ENCODE data around the gene CCDC120. TPM values are rescaled to one million over a fixed set of nuclear protein-coding genes. Genes with fewer than 3 reads are reported as not detected.

Gene CCDC120
- total and polyA plus RNA-seq, 9 of the 15 experiments (the other 6 are each of a cell fraction or from before 2014, with no cell fraction given) = 0.13 to 3.6 (median 0.54) TPM

DNA sequence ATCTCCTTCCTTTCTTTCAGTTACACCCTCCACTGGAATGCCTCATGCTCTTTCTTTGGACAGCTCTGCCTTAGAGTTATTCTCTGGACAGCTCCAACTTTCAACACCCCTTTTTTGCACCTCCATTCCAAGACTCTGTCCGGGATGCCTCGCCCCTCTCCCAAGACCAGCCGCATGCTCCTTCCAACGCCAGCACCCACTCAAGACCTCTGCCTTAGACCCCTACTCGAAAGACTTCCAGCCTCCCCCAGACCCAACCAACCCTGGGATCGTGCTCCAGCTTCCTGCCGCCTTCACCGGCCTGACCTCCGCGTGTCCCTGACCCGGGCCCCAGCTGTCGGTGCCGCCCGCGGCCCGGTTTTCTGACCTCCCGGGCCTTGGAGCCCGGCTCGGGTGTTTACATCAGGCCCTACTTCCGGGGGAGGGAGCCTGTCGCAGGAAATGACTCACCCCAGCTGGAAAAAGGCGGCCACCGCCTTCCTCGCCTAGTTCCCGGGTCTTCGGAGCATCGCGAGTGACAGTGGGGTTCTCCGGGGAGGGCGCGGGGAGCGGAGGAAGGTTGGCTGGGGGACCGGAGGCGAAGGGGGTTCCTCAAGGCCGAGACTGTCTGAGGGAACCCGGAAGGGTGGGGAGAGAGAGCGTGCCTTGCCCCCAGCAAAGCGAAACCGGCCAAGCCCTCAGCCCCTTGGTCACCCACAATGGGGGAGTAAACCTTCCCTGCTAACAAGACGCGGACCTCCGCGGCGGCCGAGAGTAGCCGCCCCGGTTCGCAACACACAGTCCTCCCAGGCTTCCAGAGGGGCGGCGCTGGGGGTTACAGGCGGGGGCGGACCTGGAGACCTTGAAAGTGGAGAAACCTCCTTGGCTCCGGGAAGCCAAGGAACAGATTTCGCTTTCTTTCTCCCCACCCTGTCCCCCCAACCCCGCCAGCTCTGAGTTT, 21.0 kb downstream of the CCDC120 start, which contains the start of gene WDR45 (continued):
- TF ChIP-seq, protein P1, sequence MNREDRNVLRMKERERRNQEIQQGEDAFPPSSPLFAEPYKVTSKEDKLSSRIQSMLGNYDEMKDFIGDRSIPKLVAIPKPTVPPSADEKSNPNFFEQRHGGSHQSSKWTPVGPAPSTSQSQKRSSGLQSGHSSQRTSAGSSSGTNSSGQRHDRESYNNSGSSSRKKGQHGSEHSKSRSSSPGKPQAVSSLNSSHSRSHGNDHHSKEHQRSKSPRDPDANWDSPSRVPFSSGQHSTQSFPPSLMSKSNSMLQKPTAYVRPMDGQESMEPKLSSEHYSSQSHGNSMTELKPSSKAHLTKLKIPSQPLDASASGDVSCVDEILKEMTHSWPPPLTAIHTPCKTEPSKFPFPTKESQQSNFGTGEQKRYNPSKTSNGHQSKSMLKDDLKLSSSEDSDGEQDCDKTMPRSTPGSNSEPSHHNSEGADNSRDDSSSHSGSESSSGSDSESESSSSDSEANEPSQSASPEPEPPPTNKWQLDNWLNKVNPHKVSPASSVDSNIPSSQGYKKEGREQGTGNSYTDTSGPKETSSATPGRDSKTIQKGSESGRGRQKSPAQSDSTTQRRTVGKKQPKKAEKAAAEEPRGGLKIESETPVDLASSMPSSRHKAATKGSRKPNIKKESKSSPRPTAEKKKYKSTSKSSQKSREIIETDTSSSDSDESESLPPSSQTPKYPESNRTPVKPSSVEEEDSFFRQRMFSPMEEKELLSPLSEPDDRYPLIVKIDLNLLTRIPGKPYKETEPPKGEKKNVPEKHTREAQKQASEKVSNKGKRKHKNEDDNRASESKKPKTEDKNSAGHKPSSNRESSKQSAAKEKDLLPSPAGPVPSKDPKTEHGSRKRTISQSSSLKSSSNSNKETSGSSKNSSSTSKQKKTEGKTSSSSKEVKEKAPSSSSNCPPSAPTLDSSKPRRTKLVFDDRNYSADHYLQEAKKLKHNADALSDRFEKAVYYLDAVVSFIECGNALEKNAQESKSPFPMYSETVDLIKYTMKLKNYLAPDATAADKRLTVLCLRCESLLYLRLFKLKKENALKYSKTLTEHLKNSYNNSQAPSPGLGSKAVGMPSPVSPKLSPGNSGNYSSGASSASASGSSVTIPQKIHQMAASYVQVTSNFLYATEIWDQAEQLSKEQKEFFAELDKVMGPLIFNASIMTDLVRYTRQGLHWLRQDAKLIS (CRISPR knock-in tag; IDR thresholded peaks at IDR 0.05) = peak; percentile 30; the same call in 1 of the 2 replicates
- TF ChIP-seq XRCC3 (IDR thresholded peaks at IDR 0.05) = no peak
- TF ChIP-seq CEBPG (CRISPR knock-in tag; IDR thresholded peaks at IDR 0.05) = peak; percentile 41; the same call in 1 of the 2 replicates
- no peak for TF ChIP-seq CEBPG (tag; conservative IDR thresholded peaks at IDR 0.05 in 1 of 2, IDR thresholded peaks at IDR 0.05 in 1 of 2)
- 0 out of 2 replicates have a peak, but pooled peaks have one; percentile 35 for TF ChIP-seq THRAP3 (IDR thresholded peaks at IDR 0.05; ENCODE audit: borderline replicate concordance)
- TF ChIP-seq, protein P2, sequence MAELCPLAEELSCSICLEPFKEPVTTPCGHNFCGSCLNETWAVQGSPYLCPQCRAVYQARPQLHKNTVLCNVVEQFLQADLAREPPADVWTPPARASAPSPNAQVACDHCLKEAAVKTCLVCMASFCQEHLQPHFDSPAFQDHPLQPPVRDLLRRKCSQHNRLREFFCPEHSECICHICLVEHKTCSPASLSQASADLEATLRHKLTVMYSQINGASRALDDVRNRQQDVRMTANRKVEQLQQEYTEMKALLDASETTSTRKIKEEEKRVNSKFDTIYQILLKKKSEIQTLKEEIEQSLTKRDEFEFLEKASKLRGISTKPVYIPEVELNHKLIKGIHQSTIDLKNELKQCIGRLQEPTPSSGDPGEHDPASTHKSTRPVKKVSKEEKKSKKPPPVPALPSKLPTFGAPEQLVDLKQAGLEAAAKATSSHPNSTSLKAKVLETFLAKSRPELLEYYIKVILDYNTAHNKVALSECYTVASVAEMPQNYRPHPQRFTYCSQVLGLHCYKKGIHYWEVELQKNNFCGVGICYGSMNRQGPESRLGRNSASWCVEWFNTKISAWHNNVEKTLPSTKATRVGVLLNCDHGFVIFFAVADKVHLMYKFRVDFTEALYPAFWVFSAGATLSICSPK (IDR thresholded peaks at IDR 0.05; ENCODE audit: borderline replicate concordance) = no peak
- TF ChIP-seq, protein P3, sequence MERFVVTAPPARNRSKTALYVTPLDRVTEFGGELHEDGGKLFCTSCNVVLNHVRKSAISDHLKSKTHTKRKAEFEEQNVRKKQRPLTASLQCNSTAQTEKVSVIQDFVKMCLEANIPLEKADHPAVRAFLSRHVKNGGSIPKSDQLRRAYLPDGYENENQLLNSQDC (CRISPR knock-in tag; IDR thresholded peaks at IDR 0.05) = no peak
- no peak for TF ChIP-seq RHOXF2B (CRISPR knock-in tag; conservative IDR thresholded peaks at IDR 0.05)
- no peak for TF ChIP-seq RAD21 (CRISPR knock-in tag; conservative IDR thresholded peaks at IDR 0.05 in 1 of 2, IDR thresholded peaks at IDR 0.05 in 1 of 2)
- no peak for TF ChIP-seq RBM15 (IDR thresholded peaks at IDR 0.05; ENCODE audit: insufficient read depth, low read length)
- peak; percentile 80 for TF ChIP-seq CHD2 (IDR thresholded peaks at IDR 0.05; ENCODE audit: low read depth, low read length)
- TF ChIP-seq, protein P4, sequence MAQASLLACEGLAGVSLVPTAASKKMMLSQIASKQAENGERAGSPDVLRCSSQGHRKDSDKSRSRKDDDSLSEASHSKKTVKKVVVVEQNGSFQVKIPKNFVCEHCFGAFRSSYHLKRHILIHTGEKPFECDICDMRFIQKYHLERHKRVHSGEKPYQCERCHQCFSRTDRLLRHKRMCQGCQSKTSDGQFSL (CRISPR knock-in tag; IDR thresholded peaks at IDR 0.05) = no peak
- TF ChIP-seq, protein P4 (tag; IDR thresholded peaks at IDR 0.05) = no peak
- no peak for TF ChIP-seq ASH1L (IDR thresholded peaks at IDR 0.05; ENCODE audit: borderline replicate concordance, low read depth, partially characterized antibody)
- TF ChIP-seq, protein P5, sequence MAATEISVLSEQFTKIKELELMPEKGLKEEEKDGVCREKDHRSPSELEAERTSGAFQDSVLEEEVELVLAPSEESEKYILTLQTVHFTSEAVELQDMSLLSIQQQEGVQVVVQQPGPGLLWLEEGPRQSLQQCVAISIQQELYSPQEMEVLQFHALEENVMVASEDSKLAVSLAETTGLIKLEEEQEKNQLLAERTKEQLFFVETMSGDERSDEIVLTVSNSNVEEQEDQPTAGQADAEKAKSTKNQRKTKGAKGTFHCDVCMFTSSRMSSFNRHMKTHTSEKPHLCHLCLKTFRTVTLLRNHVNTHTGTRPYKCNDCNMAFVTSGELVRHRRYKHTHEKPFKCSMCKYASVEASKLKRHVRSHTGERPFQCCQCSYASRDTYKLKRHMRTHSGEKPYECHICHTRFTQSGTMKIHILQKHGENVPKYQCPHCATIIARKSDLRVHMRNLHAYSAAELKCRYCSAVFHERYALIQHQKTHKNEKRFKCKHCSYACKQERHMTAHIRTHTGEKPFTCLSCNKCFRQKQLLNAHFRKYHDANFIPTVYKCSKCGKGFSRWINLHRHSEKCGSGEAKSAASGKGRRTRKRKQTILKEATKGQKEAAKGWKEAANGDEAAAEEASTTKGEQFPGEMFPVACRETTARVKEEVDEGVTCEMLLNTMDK (IDR thresholded peaks at IDR 0.05; ENCODE audit: borderline replicate concordance, insufficient read depth, low read depth, low read length, poor library complexity, severe bottlenecking) = no peak
- TF ChIP-seq CBX1 (IDR thresholded peaks at IDR 0.05; ENCODE audit: low read depth) = peak; percentile 30; the same call in 1 of the 2 replicates
- TF ChIP-seq MCM5 (IDR thresholded peaks at IDR 0.05; ENCODE audit: low read depth) = no peak
